Activated CD4-positive, alpha-beta memory T cell treated with anti-CD3 and anti-CD28 coated beads for 36 hours (primary cell): ENCODE measurements around the gene PPP1R14D. TPM values are rescaled to one million over a fixed set of nuclear protein-coding genes. Genes with fewer than 3 reads are reported as not detected.

ENCODE experiments used
- CTCF ChIA-PET: fragments of 350-600 bp; sonication (Branson Sonifier 250); formaldehyde crosslinking; loops from one replicate; lab custom pipeline; 2021; ENCODE audit warnings: antibody characterized with exemption, inconsistent platforms; lab: Charles Lee
- POLR2A ChIA-PET: fragments of 350-600 bp; sonication (Branson Sonifier 250); formaldehyde crosslinking; loops from one replicate; lab custom pipeline; 2021; ENCODE audit warnings: antibody characterized with exemption; lab: Charles Lee
- DNase-seq: peaks from one replicate; pipeline ENCODE4 v3.0.0-alpha.2; 2020
- H3K27ac Mint-ChIP-seq: one replicate; pipeline ENCODE4 v1.8.0; 2021; ENCODE audit warnings: mixed read lengths
- H3K27me3 Mint-ChIP-seq: one replicate; pipeline ENCODE4 v1.8.0; 2021; ENCODE audit warnings: mixed read lengths
- H3K36me3 Mint-ChIP-seq: one replicate; pipeline ENCODE4 v1.8.0; 2021; ENCODE audit warnings: mixed read lengths
- H3K4me1 Mint-ChIP-seq: one replicate; pipeline ENCODE4 v1.8.0; 2021; ENCODE audit warnings: low read depth, mixed read lengths
- H3K4me3 Mint-ChIP-seq: one replicate; pipeline ENCODE4 v1.8.0; 2021; ENCODE audit warnings: mild to moderate bottlenecking, mixed read lengths
- H3K9me3 Mint-ChIP-seq: one replicate; pipeline ENCODE4 v1.8.0; 2021; ENCODE audit warnings: mixed read lengths
- intact Hi-C: fragments of 100-400 bp; cut with micrococcal nuclease; formaldehyde crosslinking; loops from one replicate; pipeline ENCODE4 v1.15.1; 2023
- total RNA-seq, 2 experiments: library from RNA; stranded (reverse); gene quantifications; one replicate each; pipeline ENCODE4 v1.2.3, GENCODE V29; 2021

The PPP1R14D gene
- total RNA-seq, 2 experiments from 2014 or later: not detected

- ChIA-PET POLR2A (no interaction called here), CTCF (interaction anchor here (1.2 to 1.4 kb wide), 2 partner anchors 9 to 44 kb away, joined by 4 to 7 read pairs; no protein-coding TSS in a partner anchor)
- Mint-ChIP-seq H3K4me1 (peaks cover 14% of the 10 kb centered on the region), H3K36me3 (no peaks in the 10 kb centered on the region), H3K9me3 (no peaks in the 10 kb centered on the region), H3K27ac (no peak overlapping the region), H3K27me3 (no peaks in the 10 kb centered on the region), H3K4me3 (no peak overlapping the region)
- intact Hi-C loops: no loop called here
- DNase-seq: no peak
Measured at GRCh38 chr15:40850576-40851112, 22.1 kb upstream of the PPP1R14D start.

- peaks cover 6% of the 10 kb centered on the region for H3K27me3 Mint-ChIP-seq
- no peak overlapping the region for H3K27ac Mint-ChIP-seq
- intact Hi-C loops: loop anchor here (10.0 kb wide), 1 partner anchor 83 kb away; the partner anchor contains the start of genes C15orf62 and GCHFR
- POLR2A ChIA-PET: no interaction called here
- CTCF ChIA-PET: interaction anchor here (0.5 to 9.8 kb wide), 5 partner anchors 10 to 358 kb away, joined by 3 to 109 read pairs (median 5); partner anchors contain the start of gene VPS18
- H3K4me1 Mint-ChIP-seq: peaks cover 27% of the 10 kb centered on the region
- no peaks in the 10 kb centered on the region for H3K9me3 Mint-ChIP-seq
- DNase-seq: no peak
- no peak overlapping the region for H3K4me3 Mint-ChIP-seq
- no peaks in the 10 kb centered on the region for H3K36me3 Mint-ChIP-seq
Measured at GRCh38 chr15:40847223-40847961, 18.9 kb upstream of the PPP1R14D start.

GRCh38 chr15:40846841-40847222 is 18.3 kb upstream of the PPP1R14D start:
- no peaks in the 10 kb centered on the region for H3K9me3 Mint-ChIP-seq
- ChIA-PET CTCF (interaction anchor here (0.5 to 9.8 kb wide), 4 partner anchors 10 to 358 kb away, joined by 3 to 109 read pairs (median 6); partner anchors contain the start of gene VPS18), POLR2A (no interaction called here)
- H3K4me3 Mint-ChIP-seq: no peak overlapping the region
- H3K27ac Mint-ChIP-seq: no peak overlapping the region
- no peaks in the 10 kb centered on the region for H3K36me3 Mint-ChIP-seq
- H3K27me3 Mint-ChIP-seq: peaks cover 6% of the 10 kb centered on the region
- peaks cover 27% of the 10 kb centered on the region for H3K4me1 Mint-ChIP-seq
- intact Hi-C loops: loop anchor here (10.0 kb wide), 1 partner anchor 82 kb away; the partner anchor contains the start of genes C15orf62 and GCHFR
- no peak for DNase-seq

- Mint-ChIP-seq H3K27me3 (peaks cover 6% of the 10 kb centered on the region), H3K4me3 (peak overlapping the region; percentile 83), H3K36me3 (no peaks in the 10 kb centered on the region), H3K4me1 (peaks cover 27% of the 10 kb centered on the region), H3K9me3 (no peaks in the 10 kb centered on the region), H3K27ac (no peak overlapping the region)
- intact Hi-C loops: loop anchor here (2.0 to 10.0 kb wide), 2 partner anchors 39 to 81 kb away; partner anchors contain the start of genes C15orf62, DNAJC17, GCHFR and ZFYVE19
- ChIA-PET CTCF (interaction anchor here (1.4 to 9.8 kb wide), 3 partner anchors 12 to 49 kb away, joined by 4 to 109 read pairs (median 6); partner anchors contain the start of gene VPS18), POLR2A (no interaction called here)
- no peak for DNase-seq
Measured at GRCh38 chr15:40845511-40846284, 17.2 kb upstream of the PPP1R14D start.

- Mint-ChIP-seq H3K27me3 (peaks cover 6% of the 10 kb centered on the region), H3K9me3 (no peaks in the 10 kb centered on the region), H3K36me3 (no peaks in the 10 kb centered on the region), H3K4me1 (peaks cover 27% of the 10 kb centered on the region), H3K27ac (no peak overlapping the region), H3K4me3 (peak overlapping the region; percentile 83)
- ChIA-PET CTCF (interaction anchor here (1.2 to 9.8 kb wide), 4 partner anchors 12 to 59 kb away, joined by 3 to 109 read pairs (median 8); partner anchors contain the start of gene VPS18), POLR2A (interaction anchor here (1.1 kb wide), 1 partner anchor 12 kb away, joined by 3 read pairs; no protein-coding TSS in a partner anchor)
- intact Hi-C loops: loop anchor here (2.0 to 10.0 kb wide), 2 partner anchors 38 to 80 kb away; partner anchors contain the start of genes C15orf62, DNAJC17, GCHFR and ZFYVE19
- no peak for DNase-seq
Measured at GRCh38 chr15:40845036-40845435, 16.5 kb upstream of the PPP1R14D start.

- intact Hi-C loops: loop anchor here (2.0 to 10.0 kb wide), 2 partner anchors 38 to 80 kb away; partner anchors contain the start of genes C15orf62, DNAJC17, GCHFR and ZFYVE19
- H3K27me3 Mint-ChIP-seq: peaks cover 6% of the 10 kb centered on the region
- no peaks in the 10 kb centered on the region for H3K9me3 Mint-ChIP-seq
- peaks cover 27% of the 10 kb centered on the region for H3K4me1 Mint-ChIP-seq
- peak; percentile 56 for DNase-seq
- H3K36me3 Mint-ChIP-seq: no peaks in the 10 kb centered on the region
- CTCF ChIA-PET: interaction anchor here (1.2 to 9.8 kb wide), 6 partner anchors 13 to 62 kb away, joined by 3 to 109 read pairs (median 4); partner anchors contain the start of gene VPS18
- POLR2A ChIA-PET: interaction anchor here (1.1 kb wide), 1 partner anchor 12 kb away, joined by 3 read pairs; no protein-coding TSS in a partner anchor
- H3K4me3 Mint-ChIP-seq: peak overlapping the region; percentile 83
- no peak overlapping the region for H3K27ac Mint-ChIP-seq
Measured at GRCh38 chr15:40844696-40845030, 16.2 kb upstream of the PPP1R14D start.

GRCh38 chr15:40843885-40844695 is 15.6 kb upstream of the PPP1R14D start, which contains the start of gene SPINT1:
TSS of gene SPINT1 (plus strand) at chr15:40844048. CDS start at chr15:40844555, 507 bp downstream.
- Mint-ChIP-seq H3K27ac (no peak within 1 kb of the TSS), H3K4me3 (peak within 1 kb of the TSS; percentile 83), H3K4me1 (peaks cover 27% of the 10 kb centered on the region), H3K27me3 (peaks cover 6% of the 10 kb centered on the region), H3K9me3 (no peaks in the 10 kb centered on the region), H3K36me3 (no peaks in the 10 kb centered on the region)
- CTCF ChIA-PET: interaction anchor here (0.8 to 9.8 kb wide), 10 partner anchors 13 to 476 kb away, joined by 3 to 109 read pairs (median 3); partner anchors contain the start of gene VPS18
- peak; percentile 87 for DNase-seq
- intact Hi-C loops: loop anchor here (2.0 to 10.0 kb wide), 2 partner anchors 37 to 79 kb away; partner anchors contain the start of genes C15orf62, DNAJC17, GCHFR and ZFYVE19
- POLR2A ChIA-PET: interaction anchor here (0.6 to 1.1 kb wide), 8 partner anchors 8 to 555 kb away, joined by 3 to 6 read pairs (median 4); partner anchors contain the start of genes DNAJC17, RHOV, VPS18 and ZFYVE19

- no peak for DNase-seq
- Mint-ChIP-seq H3K27ac (no peak overlapping the region), H3K9me3 (no peaks in the 10 kb centered on the region), H3K27me3 (peaks cover 6% of the 10 kb centered on the region), H3K36me3 (no peaks in the 10 kb centered on the region), H3K4me3 (peak overlapping the region; percentile 64), H3K4me1 (peaks cover 27% of the 10 kb centered on the region)
- ChIA-PET POLR2A (interaction anchor here (0.6 to 1.1 kb wide), 7 partner anchors 9 to 556 kb away, joined by 3 to 6 read pairs (median 4); partner anchors contain the start of genes DNAJC17, RHOV, VPS18 and ZFYVE19), CTCF (interaction anchor here (0.8 to 9.8 kb wide), 8 partner anchors 14 to 475 kb away, joined by 3 to 109 read pairs (median 3); partner anchors contain the start of gene VPS18)
- intact Hi-C loops: loop anchor here (10.0 kb wide), 1 partner anchor 79 kb away; the partner anchor contains the start of genes C15orf62 and GCHFR
Measured at GRCh38 chr15:40843261-40843884, 14.9 kb upstream of the PPP1R14D start.

GRCh38 chr15:40841741-40842140 is 13.2 kb upstream of the PPP1R14D start:
- H3K36me3 Mint-ChIP-seq: no peaks in the 10 kb centered on the region
- H3K4me3 Mint-ChIP-seq: no peak overlapping the region
- peaks cover 21% of the 10 kb centered on the region for H3K4me1 Mint-ChIP-seq
- peaks cover 6% of the 10 kb centered on the region for H3K27me3 Mint-ChIP-seq
- ChIA-PET CTCF (interaction anchor here (9.8 kb wide), 1 partner anchor 16 kb away, joined by 109 read pairs; no protein-coding TSS in a partner anchor), POLR2A (no interaction called here)
- no peak for DNase-seq
- no peaks in the 10 kb centered on the region for H3K9me3 Mint-ChIP-seq
- no peak overlapping the region for H3K27ac Mint-ChIP-seq
- intact Hi-C loops: loop anchor here (10.0 kb wide), 1 partner anchor 77 kb away; the partner anchor contains the start of genes C15orf62 and GCHFR

GRCh38 chr15:40838756-40839155 is 10.2 kb upstream of the PPP1R14D start:
- Mint-ChIP-seq H3K27me3 (peaks cover 3% of the 10 kb centered on the region), H3K9me3 (no peaks in the 10 kb centered on the region), H3K4me3 (no peak overlapping the region), H3K4me1 (peaks cover 4% of the 10 kb centered on the region), H3K36me3 (no peaks in the 10 kb centered on the region), H3K27ac (no peak overlapping the region)
- POLR2A ChIA-PET: no interaction called here
- intact Hi-C loops: no loop called here
- no peak for DNase-seq
- CTCF ChIA-PET: interaction anchor here (1.2 to 2.5 kb wide), 3 partner anchors 18 to 55 kb away, joined by 3 to 12 read pairs (median 4); partner anchors contain the start of gene VPS18
